OCI-LY1 (cell line): ENCODE data around the gene NXN.

Experiments used
- H2AFZ ChIP-seq: fragments of 200-600 bp; sonication (generic), shearing (Covaris generic); 2 replicates; pipeline ENCODE4 v1.6.0; 2014; ENCODE audit warnings: antibody characterized with exemption, mild to moderate bottlenecking, low read length
- H3F3A ChIP-seq: fragments of 200-600 bp; sonication (generic), shearing (Covaris generic); 2 replicates; pipeline ENCODE4 v1.6.0; 2014; ENCODE audit warnings: mild to moderate bottlenecking, antibody characterized with exemption, low read length, moderate library complexity; ENCODE audit not compliant: insufficient read depth
- H3K27ac ChIP-seq: fragments of 200-600 bp; sonication (generic); 2 replicates; pipeline ENCODE4 v1.5.1; 2014; ENCODE audit warnings: low read length, mixed run types, mild to moderate bottlenecking, low read depth; ENCODE audit not compliant: poor library complexity, severe bottlenecking
- H3K27me3 ChIP-seq: fragments of 200-600 bp; sonication (generic); 2 replicates; pipeline ENCODE4 v1.6.0; 2014; ENCODE audit warnings: antibody characterized with exemption, mild to moderate bottlenecking, low read length, moderate library complexity; ENCODE audit not compliant: insufficient read depth
- H3K36me3 ChIP-seq: fragments of 200-600 bp; sonication (generic); 2 replicates; pipeline ENCODE4 v1.6.1; 2014; ENCODE audit warnings: mild to moderate bottlenecking, antibody characterized with exemption, low read length, moderate library complexity, mixed read lengths; ENCODE audit not compliant: insufficient read depth
- H3K4me1 ChIP-seq: fragments of 200-600 bp; sonication (generic); 2 replicates; pipeline ENCODE4 v1.5.1; 2014; ENCODE audit warnings: mild to moderate bottlenecking, low read length, moderate library complexity; ENCODE audit not compliant: insufficient read depth, severe bottlenecking
- H3K4me2 ChIP-seq: fragments of 200-600 bp; sonication (generic), shearing (Covaris generic); 2 replicates; pipeline ENCODE4 v1.6.1; 2014; ENCODE audit warnings: low read length
- H3K4me3 ChIP-seq: fragments of 200-600 bp; sonication (generic); 2 replicates; pipeline ENCODE4 v1.5.1; 2014; ENCODE audit warnings: low read length, low read depth, mild to moderate bottlenecking, mixed read lengths; ENCODE audit not compliant: poor library complexity, severe bottlenecking
- H3K79me2 ChIP-seq: fragments of 200-600 bp; shearing (Covaris generic); 2 replicates; pipeline ENCODE4 v1.6.1; 2016; ENCODE audit warnings: mixed run types, low read length, mixed read lengths; ENCODE audit not compliant: insufficient read depth
- H3K9ac ChIP-seq: fragments of 200-600 bp; sonication (generic), shearing (Covaris generic); 2 replicates; pipeline ENCODE4 v1.6.1; 2014; ENCODE audit warnings: mild to moderate bottlenecking, low read length, mixed read lengths
- H3K9me2 ChIP-seq: fragments of 200-600 bp; sonication (generic), shearing (Covaris generic); 2 replicates; pipeline ENCODE4 v1.6.1; 2014; ENCODE audit warnings: low read depth, mild to moderate bottlenecking, low read length, mixed read lengths
- H3K9me3 ChIP-seq: fragments of 200-600 bp; shearing (Covaris generic); 2 replicates; pipeline ENCODE4 v1.6.1; 2014; ENCODE audit warnings: low read length, mixed read lengths
- H4K20me1 ChIP-seq: fragments of 200-600 bp; sonication (generic), shearing (Covaris generic); 2 replicates; pipeline ENCODE4 v1.6.0; 2016; ENCODE audit warnings: mild to moderate bottlenecking, low read length; ENCODE audit not compliant: insufficient read depth
- EZH2 ChIP-seq: fragments of 200-600 bp; sonication (generic), shearing (Covaris generic); IDR thresholded peaks from 2 replicates; pipeline ENCODE4 v1.8.0; 2017; ENCODE audit warnings: borderline replicate concordance, mixed run types, mild to moderate bottlenecking, antibody characterized with exemption, low read length, moderate library complexity, mixed read lengths
- TF ChIP-seq, protein P1 (sequence below): fragments of 200-600 bp; sonication (generic), shearing (Covaris generic); IDR thresholded peaks from 2 replicates; pipeline ENCODE4 v1.5.1; 2017; ENCODE audit warnings: mild to moderate bottlenecking, antibody characterized with exemption, low read length, moderate library complexity, mixed read lengths

The NXN gene

DNA sequence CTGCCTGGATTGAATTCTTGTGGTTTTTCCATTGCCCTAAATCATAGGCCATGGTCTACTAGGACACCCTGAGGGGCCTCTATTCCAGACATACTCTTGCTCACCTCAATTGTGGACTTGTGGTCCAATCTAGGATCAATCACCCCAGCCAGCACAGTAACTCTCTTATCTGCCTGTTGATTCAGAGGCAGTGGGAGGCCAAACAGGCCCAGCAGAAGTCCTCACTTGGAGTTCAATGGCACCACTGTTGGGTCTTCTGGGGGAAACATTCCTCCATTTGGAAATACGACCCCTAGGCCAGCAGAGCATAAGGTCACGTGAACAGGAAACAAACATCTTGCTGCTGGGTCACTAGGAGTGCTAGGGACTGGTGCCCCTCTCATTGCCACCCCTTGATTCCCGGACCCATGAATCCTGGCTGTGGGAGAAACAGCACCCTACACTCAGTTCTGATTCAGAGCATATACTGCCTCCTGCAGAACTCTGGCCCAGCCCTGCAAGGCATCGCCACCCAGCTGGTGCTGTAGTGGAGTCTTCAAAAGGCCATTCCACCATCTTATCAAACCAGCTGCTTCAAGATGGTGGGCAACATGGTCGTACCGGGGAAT, 6.8 kb upstream of the NXN start:
- Histone ChIP-seq H4K20me1 (no peaks in the 10 kb centered on the region), H3K27ac (no peak overlapping the region), H3K79me2 (no peaks in the 10 kb centered on the region), H3K27me3 (no peaks in the 10 kb centered on the region), H3K9me2 (no peaks in the 10 kb centered on the region), H3K9ac (no peak overlapping the region), H3K4me3 (no peak overlapping the region), H3K36me3 (no peaks in the 10 kb centered on the region), H3K4me1 (no peaks in the 10 kb centered on the region), H3K9me3 (no peaks in the 10 kb centered on the region), H3F3A (no peaks in the 10 kb centered on the region), H2AFZ (no peak overlapping the region), H3K4me2 (no peak overlapping the region)
- TF ChIP-seq, protein P1, sequence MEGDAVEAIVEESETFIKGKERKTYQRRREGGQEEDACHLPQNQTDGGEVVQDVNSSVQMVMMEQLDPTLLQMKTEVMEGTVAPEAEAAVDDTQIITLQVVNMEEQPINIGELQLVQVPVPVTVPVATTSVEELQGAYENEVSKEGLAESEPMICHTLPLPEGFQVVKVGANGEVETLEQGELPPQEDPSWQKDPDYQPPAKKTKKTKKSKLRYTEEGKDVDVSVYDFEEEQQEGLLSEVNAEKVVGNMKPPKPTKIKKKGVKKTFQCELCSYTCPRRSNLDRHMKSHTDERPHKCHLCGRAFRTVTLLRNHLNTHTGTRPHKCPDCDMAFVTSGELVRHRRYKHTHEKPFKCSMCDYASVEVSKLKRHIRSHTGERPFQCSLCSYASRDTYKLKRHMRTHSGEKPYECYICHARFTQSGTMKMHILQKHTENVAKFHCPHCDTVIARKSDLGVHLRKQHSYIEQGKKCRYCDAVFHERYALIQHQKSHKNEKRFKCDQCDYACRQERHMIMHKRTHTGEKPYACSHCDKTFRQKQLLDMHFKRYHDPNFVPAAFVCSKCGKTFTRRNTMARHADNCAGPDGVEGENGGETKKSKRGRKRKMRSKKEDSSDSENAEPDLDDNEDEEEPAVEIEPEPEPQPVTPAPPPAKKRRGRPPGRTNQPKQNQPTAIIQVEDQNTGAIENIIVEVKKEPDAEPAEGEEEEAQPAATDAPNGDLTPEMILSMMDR = no peak
- no peak for TF ChIP-seq EZH2

DNA sequence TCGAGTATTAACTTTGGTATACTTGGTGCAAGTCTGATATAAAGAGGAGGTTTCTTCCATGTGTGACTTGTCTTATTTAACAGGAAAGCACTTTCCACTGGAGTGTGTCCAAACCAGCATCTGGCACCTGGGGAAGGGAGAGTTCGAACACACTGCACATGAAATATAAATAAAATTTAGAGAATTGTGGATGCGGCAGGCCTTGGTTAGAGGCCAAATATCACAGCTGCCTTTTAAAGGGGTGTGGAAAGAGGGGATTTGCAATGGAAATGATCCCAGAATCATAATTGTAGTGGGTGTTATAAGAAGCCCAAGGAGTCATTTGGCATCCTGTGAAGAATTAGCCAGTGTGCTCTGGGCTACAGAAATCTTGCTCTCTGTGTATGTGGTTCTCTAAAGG, 4.3 kb upstream of the NXN start:
- no peaks in the 10 kb centered on the region for H3K36me3 ChIP-seq
- H2AFZ ChIP-seq = no peak overlapping the region
- no peaks in the 10 kb centered on the region for H4K20me1 ChIP-seq
- no peak overlapping the region for H3K27ac ChIP-seq
- H3K79me2 ChIP-seq = no peaks in the 10 kb centered on the region
- TF ChIP-seq, protein P1 = no peak
- TF ChIP-seq EZH2 = no peak
- H3K4me2 ChIP-seq = no peak overlapping the region
- no peak overlapping the region for H3K9ac ChIP-seq
- peaks cover 8% of the 10 kb centered on the region for H3K4me1 ChIP-seq
- no peaks in the 10 kb centered on the region for H3K9me2 ChIP-seq
- no peaks in the 10 kb centered on the region for H3K27me3 ChIP-seq
- H3K9me3 ChIP-seq = no peaks in the 10 kb centered on the region
- no peak overlapping the region for H3K4me3 ChIP-seq
- no peaks in the 10 kb centered on the region for H3F3A ChIP-seq

DNA sequence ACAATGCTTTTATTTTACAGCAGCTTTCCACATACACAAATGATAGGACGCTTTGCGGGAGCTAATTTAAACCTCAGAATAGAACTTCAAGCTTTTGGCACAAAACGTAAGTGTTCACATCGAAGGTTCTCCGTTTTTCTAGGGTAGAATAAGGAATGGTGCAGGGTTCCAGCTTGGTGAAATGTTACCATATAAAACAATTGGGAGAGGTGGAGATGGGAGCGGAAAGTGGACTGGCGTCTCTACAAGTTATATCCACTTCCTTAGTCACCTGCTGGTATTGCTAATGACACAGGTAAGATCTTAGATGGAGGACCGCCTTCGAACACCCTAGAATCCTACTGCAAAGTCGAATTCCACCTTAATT, 1.7 kb upstream of the NXN start:
- H3K4me3 ChIP-seq = no peak overlapping the region
- no peaks in the 10 kb centered on the region for H3K9me2 ChIP-seq
- no peaks in the 10 kb centered on the region for H3K36me3 ChIP-seq
- no peaks in the 10 kb centered on the region for H3F3A ChIP-seq
- H3K4me1 ChIP-seq = peaks cover 11% of the 10 kb centered on the region
- H4K20me1 ChIP-seq = no peaks in the 10 kb centered on the region
- no peak overlapping the region for H3K9ac ChIP-seq
- no peaks in the 10 kb centered on the region for H3K79me2 ChIP-seq
- H2AFZ ChIP-seq = no peak overlapping the region
- H3K4me2 ChIP-seq = no peak overlapping the region
- TF ChIP-seq, protein P1 = no peak
- no peak for TF ChIP-seq EZH2
- no peaks in the 10 kb centered on the region for H3K27me3 ChIP-seq
- no peaks in the 10 kb centered on the region for H3K9me3 ChIP-seq
- no peak overlapping the region for H3K27ac ChIP-seq
